KOPT-K1 (cell line): Measurements from ENCODE around the gene RAB28.

Experiments used
- H3K27ac ChIP-seq: fragments of 200-600 bp; sonication (generic); 2 replicates; pipeline ENCODE4 v1.5.1; 2016; ENCODE audit warnings: antibody characterized with exemption, mild to moderate bottlenecking, low read depth, low read length; ENCODE audit not compliant: poor library complexity, severe bottlenecking
- H3K36me3 ChIP-seq: fragments of 200-600 bp; sonication (generic); 2 replicates; pipeline ENCODE4 v1.5.1; 2017; ENCODE audit warnings: antibody characterized with exemption, mild to moderate bottlenecking, low read length, moderate library complexity; ENCODE audit not compliant: insufficient read depth
- H3K9me3 ChIP-seq: fragments of 200-600 bp; sonication (generic); 2 replicates; pipeline ENCODE4 v1.5.1; 2017; ENCODE audit warnings: antibody characterized with exemption, low read length, mild to moderate bottlenecking; ENCODE audit not compliant: insufficient read depth, poor library complexity, severe bottlenecking

The RAB28 gene

DNA sequence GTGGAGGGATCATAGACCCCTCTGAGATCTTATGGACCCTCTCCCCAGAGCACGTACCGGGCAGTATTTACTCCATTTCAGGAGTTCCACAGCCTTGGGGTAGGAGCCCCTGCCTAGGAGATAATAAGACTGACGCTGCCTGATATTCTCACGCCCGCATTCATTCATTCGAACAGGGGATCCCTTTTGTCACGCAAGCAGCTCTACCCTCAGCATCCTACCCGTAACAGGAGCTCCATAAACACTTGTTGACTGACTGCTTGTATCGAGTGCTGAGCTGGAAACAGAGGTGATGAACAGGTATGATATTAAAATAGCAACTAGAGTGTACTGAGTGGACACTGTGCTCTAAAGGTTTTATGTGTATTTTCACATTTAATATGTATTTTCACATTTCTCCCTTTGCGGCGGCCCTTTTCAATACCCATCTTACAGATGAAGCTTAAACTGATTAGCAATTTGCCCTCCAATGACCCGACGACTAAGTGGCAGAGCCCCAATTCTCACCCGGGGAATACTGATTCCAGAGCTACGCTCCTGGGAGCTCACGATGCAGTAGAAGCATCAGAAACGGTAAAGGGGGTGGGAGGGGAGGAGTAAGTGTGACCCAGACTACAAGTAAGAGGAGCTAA, 888 bp downstream of the RAB28 start:
- H3K36me3 ChIP-seq: peaks cover 9% of the 10 kb centered on the region; the same call in 1 of the 2 replicates
- H3K27ac ChIP-seq: peak overlapping the region; percentile 97
- H3K9me3 ChIP-seq: no peaks in the 10 kb centered on the region

- peaks cover 15% of the 10 kb centered on the region; the same call in 1 of the 2 replicates for H3K36me3 ChIP-seq
- H3K27ac ChIP-seq: no peak overlapping the region
- no peaks in the 10 kb centered on the region for H3K9me3 ChIP-seq
These were observed 2.6 kb downstream of the RAB28 start for GRCh38 chr4:13481569-13481968.

DNA sequence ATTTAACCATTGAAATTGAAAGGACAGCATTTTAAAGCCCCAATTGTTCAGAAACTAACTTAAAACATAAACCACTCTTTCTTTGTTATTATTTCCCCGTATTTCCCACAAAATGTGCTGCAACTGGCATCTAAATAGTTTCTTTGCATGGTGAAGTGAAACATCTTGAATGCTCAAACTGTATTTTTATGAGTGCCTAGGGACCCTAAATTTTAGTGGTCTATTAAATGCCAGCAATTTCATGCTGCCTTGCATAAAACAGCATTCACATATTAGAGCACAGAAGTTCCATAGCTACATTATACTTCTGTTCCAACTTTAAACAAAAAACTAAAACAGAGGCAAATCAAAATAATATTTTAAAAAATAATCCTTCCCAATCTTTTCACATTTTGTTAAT, 5.4 kb downstream of the RAB28 start:
- Histone ChIP-seq H3K36me3 (peaks cover 23% of the 10 kb centered on the region), H3K9me3 (no peaks in the 10 kb centered on the region), H3K27ac (no peak overlapping the region)

GRCh38 chr4:13478131-13478530, 6.0 kb downstream of the RAB28 start:
- H3K9me3 ChIP-seq: no peaks in the 10 kb centered on the region
- peaks cover 26% of the 10 kb centered on the region for H3K36me3 ChIP-seq
- H3K27ac ChIP-seq: no peak overlapping the region

DNA sequence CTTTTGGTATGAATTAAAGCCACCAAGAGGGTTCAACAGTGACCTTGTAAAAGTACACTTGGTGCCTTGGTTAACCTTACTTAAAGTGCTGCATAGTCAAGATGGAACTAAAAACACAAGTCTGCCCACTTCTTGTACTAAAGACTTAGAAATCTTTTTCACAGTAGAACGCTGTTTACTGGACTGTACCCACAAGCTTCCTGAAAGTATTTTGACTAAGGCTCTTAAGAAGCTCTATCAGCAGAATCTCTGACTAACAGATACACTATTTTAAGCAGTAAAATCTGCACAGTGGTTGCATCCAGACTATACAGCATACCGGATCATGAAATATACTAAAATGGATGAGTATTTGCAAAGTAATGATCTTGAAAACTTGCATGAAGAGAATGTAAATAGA, 7.2 kb downstream of the RAB28 start:
- H3K36me3 ChIP-seq: peaks cover 30% of the 10 kb centered on the region
- no peak overlapping the region for H3K27ac ChIP-seq
- H3K9me3 ChIP-seq: no peaks in the 10 kb centered on the region

GRCh38 chr4:13476152-13476551, 8.0 kb downstream of the RAB28 start:
- Histone ChIP-seq H3K9me3 (no peaks in the 10 kb centered on the region), H3K36me3 (peaks cover 30% of the 10 kb centered on the region), H3K27ac (no peak overlapping the region)

DNA sequence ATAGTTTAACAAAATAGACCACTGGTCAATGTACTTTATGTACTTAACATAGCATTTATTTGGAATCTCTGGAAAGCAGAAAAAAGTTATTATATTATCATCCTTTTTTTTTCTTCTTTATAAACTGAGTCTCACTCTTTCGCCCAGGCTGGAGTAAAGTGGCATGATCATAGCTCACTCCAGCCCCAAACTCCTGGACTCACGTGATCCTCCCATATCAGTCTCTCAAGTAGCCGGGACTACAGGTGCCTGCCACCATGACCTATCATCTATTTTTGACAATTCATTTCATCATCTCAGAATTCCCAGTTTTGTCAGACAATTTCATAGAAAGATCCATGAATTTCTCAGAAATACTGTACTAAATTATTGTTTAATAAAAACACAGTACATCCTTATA, 12.7 kb downstream of the RAB28 start:
- Histone ChIP-seq H3K36me3 (peaks cover 23% of the 10 kb centered on the region), H3K9me3 (no peaks in the 10 kb centered on the region)

GRCh38 chr4:13470379-13470778, 13.8 kb downstream of the RAB28 start:
- peaks cover 7% of the 10 kb centered on the region for H3K9me3 ChIP-seq
- peaks cover 31% of the 10 kb centered on the region for H3K36me3 ChIP-seq
- no peak overlapping the region for H3K27ac ChIP-seq

More for the DNA sequence above, 12.7 kb downstream of the RAB28 start:
- no peak overlapping the region for H3K27ac ChIP-seq

- H3K27ac ChIP-seq: no peak overlapping the region
These were observed 19.2 kb downstream of the RAB28 start for GRCh38 chr4:13464973-13465372.

DNA sequence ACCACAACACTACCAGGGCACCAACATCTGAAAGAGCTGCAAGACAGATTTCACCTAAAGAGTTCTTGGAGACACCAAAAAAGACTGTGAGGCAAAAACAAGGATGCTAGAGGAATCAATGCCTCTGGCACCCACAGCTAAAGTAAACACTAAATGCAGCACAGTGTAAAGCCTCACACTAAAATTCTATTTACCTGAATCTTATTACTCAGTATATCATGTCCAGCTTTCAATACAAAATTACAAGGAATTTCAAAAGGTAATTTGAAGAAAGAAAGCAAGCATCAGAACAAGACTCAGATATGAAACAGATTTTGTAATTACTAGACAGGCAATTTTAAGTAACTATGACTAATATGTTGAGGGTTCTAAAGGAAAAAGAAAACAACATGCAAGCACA, 19.6 kb downstream of the RAB28 start:
- H3K9me3 ChIP-seq: peaks cover 14% of the 10 kb centered on the region
- peaks cover 16% of the 10 kb centered on the region; the same call in 1 of the 2 replicates for H3K36me3 ChIP-seq
- no peak overlapping the region for H3K27ac ChIP-seq

More at GRCh38 chr4:13464973-13465372, 19.2 kb downstream of the RAB28 start:
- peaks cover 16% of the 10 kb centered on the region; the same call in 1 of the 2 replicates for H3K36me3 ChIP-seq
- peaks cover 14% of the 10 kb centered on the region for H3K9me3 ChIP-seq

DNA sequence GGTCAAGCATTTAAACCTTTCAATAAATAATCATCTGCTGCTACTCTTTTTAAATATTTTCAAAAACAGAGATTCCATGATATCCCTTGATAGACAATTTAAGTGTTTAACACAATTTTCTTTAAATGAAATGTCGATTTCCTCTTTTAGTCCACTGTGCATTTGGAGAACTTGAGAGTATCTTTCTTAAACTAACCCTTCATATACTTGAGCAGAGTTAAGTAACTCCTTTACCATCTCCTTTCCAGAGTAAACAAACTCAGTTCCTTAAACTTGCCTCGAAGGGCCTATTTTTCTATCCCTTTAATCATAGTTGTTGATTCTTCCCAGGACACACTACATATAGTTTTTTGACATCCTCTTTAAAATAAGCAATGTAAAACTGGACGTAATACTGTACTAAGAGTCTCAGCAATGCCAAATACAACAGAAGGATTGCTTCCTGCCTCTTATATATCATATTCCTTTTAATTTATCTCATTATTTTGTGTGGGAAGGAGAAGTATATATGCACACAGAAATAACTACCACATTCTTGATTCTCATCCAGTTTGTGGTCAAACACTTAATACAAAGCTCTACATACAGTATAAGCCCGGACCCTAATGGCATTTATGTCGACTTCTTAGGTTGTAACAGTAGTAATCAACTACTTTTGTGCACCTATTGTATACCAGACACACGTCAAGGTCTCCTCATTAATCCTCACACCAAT, 22.8 kb downstream of the RAB28 start:
- Histone ChIP-seq H3K36me3 (peaks cover 17% of the 10 kb centered on the region; the same call in 1 of the 2 replicates), H3K27ac (no peak overlapping the region), H3K9me3 (peaks cover 14% of the 10 kb centered on the region)

DNA sequence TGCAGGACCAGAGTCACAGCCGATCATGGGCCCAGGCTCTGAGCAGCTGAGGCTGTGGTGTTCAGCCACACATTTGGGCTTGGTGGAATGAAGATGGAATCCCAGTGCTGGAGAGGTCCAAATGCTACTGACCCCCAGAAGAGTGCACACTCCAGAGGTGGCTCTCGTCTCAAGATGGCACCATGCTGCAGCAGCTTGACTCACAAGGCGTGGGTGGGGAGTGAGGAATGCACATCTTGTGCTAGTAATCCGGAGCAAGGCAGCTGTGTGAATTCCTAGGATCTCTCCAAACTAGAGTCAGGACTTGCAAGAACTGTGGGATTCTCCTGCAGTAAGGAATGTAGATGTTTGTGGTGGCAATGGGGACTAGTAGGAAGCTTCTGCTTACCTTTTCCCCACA, 28.7 kb downstream of the RAB28 start:
- no peak overlapping the region for H3K27ac ChIP-seq
- peaks cover 28% of the 10 kb centered on the region for H3K36me3 ChIP-seq
- peaks cover 24% of the 10 kb centered on the region for H3K9me3 ChIP-seq

GRCh38 chr4:13454786-13455185, 29.4 kb downstream of the RAB28 start:
- Histone ChIP-seq H3K27ac (no peak overlapping the region), H3K36me3 (peaks cover 28% of the 10 kb centered on the region), H3K9me3 (peaks cover 24% of the 10 kb centered on the region)

DNA sequence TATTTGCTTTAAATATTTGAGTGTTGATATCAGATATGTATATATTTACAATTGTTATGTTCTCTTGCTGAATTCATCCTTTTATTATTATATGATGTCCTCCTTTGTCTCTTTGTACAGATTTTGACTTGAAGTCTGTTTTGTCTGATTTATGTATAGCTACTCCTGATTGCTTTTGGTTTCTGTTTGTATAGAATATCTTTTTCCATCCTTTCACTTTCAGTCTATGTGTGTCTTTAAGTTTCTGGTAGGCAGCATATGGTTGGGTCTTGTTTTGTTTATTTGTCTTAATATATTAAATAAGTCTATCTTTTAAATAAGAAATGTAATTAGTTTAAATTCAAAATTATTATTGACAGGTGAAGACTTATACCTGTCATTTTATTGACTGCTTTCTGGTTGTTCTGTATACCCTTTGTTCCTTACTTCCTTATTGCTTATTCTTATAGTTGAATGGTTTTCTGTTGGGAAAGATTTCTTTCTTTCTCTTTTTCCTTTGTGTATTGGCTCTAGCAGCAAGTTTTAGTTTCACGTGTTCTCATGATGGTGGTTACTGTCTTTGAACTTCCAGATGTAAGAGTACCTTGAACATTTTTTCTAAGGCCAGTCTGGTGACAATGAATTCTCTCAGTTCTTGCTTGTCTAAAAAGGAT, 31.1 kb downstream of the RAB28 start:
- peak overlapping the region; percentile 23 for H3K27ac ChIP-seq
- H3K9me3 ChIP-seq: peaks cover 24% of the 10 kb centered on the region
- H3K36me3 ChIP-seq: peaks cover 19% of the 10 kb centered on the region

DNA sequence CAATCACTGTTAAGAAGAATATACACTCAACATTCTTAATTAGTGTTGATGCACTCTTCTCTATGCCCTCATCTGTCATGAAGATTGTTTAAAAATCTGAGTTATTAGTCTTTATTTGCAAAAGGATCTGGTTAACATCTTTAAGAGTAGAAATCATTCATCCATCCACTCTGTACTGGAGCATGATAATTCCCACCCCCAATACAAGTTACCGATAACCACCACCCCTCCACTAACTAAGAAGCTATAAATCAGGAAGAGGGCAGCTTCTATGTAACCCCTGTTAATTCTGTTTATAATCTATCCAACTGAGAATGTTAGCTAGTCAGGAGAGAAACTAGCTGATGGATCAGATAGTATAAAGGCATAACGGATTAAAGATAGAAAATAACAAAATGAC, 34.5 kb downstream of the RAB28 start:
- Histone ChIP-seq H3K27ac (no peak overlapping the region), H3K36me3 (peaks cover 19% of the 10 kb centered on the region), H3K9me3 (peaks cover 14% of the 10 kb centered on the region)
